GM12878 (cell line): Measurements from ENCODE around the gene ARSJ. TPM values are rescaled to one million over a fixed set of nuclear protein-coding genes. Genes with fewer than 3 reads are reported as not detected.

ENCODE experiments used
- ATAC-seq: fragments of 200-7000 bp; cut with Tn5 transposase; 3 replicates; pipeline ENCODE4 v1.9.1; 2020; ENCODE audit warnings: mild to moderate bottlenecking, moderate library complexity
- BruUV-seq: library from RNA; stranded (reverse); fragments of 400-500 nt; replicated peaks from 2 replicates; lab custom pipeline; 2021; lab: Mats Ljungman, UMichigan
- CTCF ChIA-PET: fragments of 300-600 bp; sonication (Branson Sonifier 250); formaldehyde crosslinking; extraction: SDS; loops from one replicate; lab custom pipeline; 2021; ENCODE audit warnings: inconsistent platforms; lab: Yijun Ruan, JAX
- POLR2A ChIA-PET: fragments of 350-600 bp; formaldehyde crosslinking; extraction: SDS; loops from one replicate; lab custom pipeline; 2021; ENCODE audit warnings: inconsistent platforms; lab: Charles Lee
- RAD21 ChIA-PET: fragments of 300-600 bp; sonication (Branson Sonifier 250); formaldehyde crosslinking; loops from one replicate; lab custom pipeline; 2023; ENCODE audit warnings: antibody characterized with exemption; ENCODE audit not compliant: unreplicated experiment; lab: Charles Lee
- SMC1A ChIA-PET: fragments of 300-600 bp; sonication (Branson Sonifier 250); formaldehyde crosslinking; loops from one replicate; lab custom pipeline; 2023; ENCODE audit not compliant: unreplicated experiment, uncharacterized antibody; lab: Charles Lee
- DNase-seq: peaks from one replicate; pipeline ENCODE4 v3.0.0-alpha.2; 2011; ENCODE audit warnings: low read depth, low spot score
- FAIRE-seq: peaks from 3 replicates; lab custom pipeline; 2011; peaks lifted over from hg19 to GRCh38; lab: Jason Lieb, UNC
- H2AFZ ChIP-seq: 2 replicates; pipeline ENCODE4 v1.6.0; 2011; ENCODE audit warnings: low read depth, low read length, control low read depth; ENCODE audit not compliant: control insufficient read depth
- H3K27ac ChIP-seq: 2 replicates; pipeline ENCODE4 v1.5.1; 2011; ENCODE audit warnings: control low read depth; ENCODE audit not compliant: control insufficient read depth, insufficient read depth
- H3K27me3 ChIP-seq, 2 experiments: replicated peaks in 1 of 2; 2 replicates each; pipeline versions ENCODE4 v1.6.0 to v1.6.1; 2011; ENCODE audit warnings: low read length in 1 of 2; ENCODE audit not compliant: control insufficient read depth in 2 of 2, insufficient read depth in 2 of 2
- H3K36me3 ChIP-seq, 2 experiments: 2 replicates each; pipeline ENCODE4 v1.5.1; 2011; ENCODE audit warnings: low read length in 1 of 2; ENCODE audit not compliant: control insufficient read depth in 2 of 2, insufficient read depth in 2 of 2
- H3K4me1 ChIP-seq: 2 replicates; pipeline ENCODE4 v1.6.1; 2011; ENCODE audit warnings: mild to moderate bottlenecking, low read length, moderate library complexity, mixed read lengths; ENCODE audit not compliant: control insufficient read depth, insufficient read depth
- H3K4me2 ChIP-seq: 2 replicates; pipeline ENCODE4 v1.6.0; 2011; ENCODE audit warnings: control low read depth; ENCODE audit not compliant: control insufficient read depth, insufficient read depth
- H3K4me3 ChIP-seq: fragments of 200-600 bp; sonication (generic); 2 replicates; pipeline ENCODE4 v1.5.1; 2016
- H3K79me2 ChIP-seq: 2 replicates; pipeline ENCODE4 v1.6.0; 2011; ENCODE audit warnings: low read length; ENCODE audit not compliant: control insufficient read depth, insufficient read depth
- H3K9ac ChIP-seq: 2 replicates; pipeline ENCODE4 v1.8.0; 2011; ENCODE audit warnings: low read length, control low read depth, mixed read lengths; ENCODE audit not compliant: control insufficient read depth, insufficient read depth
- H3K9me3 ChIP-seq: replicated peaks from 3 replicates; pipeline ENCODE4 v1.5.1; 2011; ENCODE audit warnings: mild to moderate bottlenecking, low read length; ENCODE audit not compliant: control insufficient read depth, insufficient read depth
- H4K20me1 ChIP-seq: 2 replicates; pipeline ENCODE4 v1.6.0; 2011; ENCODE audit not compliant: control insufficient read depth, insufficient read depth
- BRCA1 ChIP-seq: IDR thresholded peaks from 2 replicates; pipeline ENCODE4 v1.6.1; 2011; ENCODE audit warnings: low read depth, low read length, improper control_type of control experiment
- CBX5 ChIP-seq: sonication (generic); IDR thresholded peaks from 2 replicates; pipeline ENCODE4 v1.6.1; 2016; ENCODE audit warnings: low read depth, moderate library complexity, mild to moderate bottlenecking, inconsistent platforms
- CREM ChIP-seq: IDR thresholded peaks from 2 replicates; pipeline ENCODE4 v1.6.1; 2014; ENCODE audit warnings: antibody characterized with exemption, low read depth
- E2F4 ChIP-seq: IDR thresholded peaks from 2 replicates; pipeline ENCODE4 v1.6.1; 2012; ENCODE audit warnings: low read depth, low read length, improper control_type of control experiment
- NBN ChIP-seq: fragments of 450-650 bp; IDR thresholded peaks from 2 replicates; pipeline ENCODE4 v1.6.1; 2016
- NFIC ChIP-seq: IDR thresholded peaks from 2 replicates; pipeline ENCODE4 v1.6.1; 2012; ENCODE audit warnings: low read depth, mild to moderate bottlenecking, inconsistent platforms, low read length, moderate library complexity
- SUZ12 ChIP-seq: fragments of 200-600 bp; sonication (generic); IDR thresholded peaks from one replicate; pipeline ENCODE4 v1.6.1; 2018; ENCODE audit warnings: antibody characterized with exemption, mild to moderate bottlenecking; ENCODE audit not compliant: unreplicated experiment
- ZNF274 ChIP-seq: IDR thresholded peaks from one replicate; pipeline ENCODE4 v1.8.0; 2011; ENCODE audit not compliant: insufficient read length, insufficient read depth
- ZSCAN29 ChIP-seq: fragments of 450-650 bp; IDR thresholded peaks from 2 replicates; pipeline ENCODE4 v1.6.1; 2017; ENCODE audit warnings: mild to moderate bottlenecking, moderate library complexity
- WGBS: methylation state at CpG from one replicate; pipeline ENCODE4 v1.1.6; 2016; ENCODE audit warnings: low lambda C conversion rate; ENCODE audit not compliant: insufficient replicate concordance, insufficient coverage; ENCODE audit errors: missing lambda C conversion rate; 5-methylcytosine and 5-hydroxymethylcytosine counted together
- in situ Hi-C: fragments of 300-500 bp; cut with MboI; formaldehyde crosslinking; loops from 9 replicates; pipeline ENCODE4 v1.14.3; 2018; ENCODE audit warnings: mixed read lengths
- intact Hi-C: fragments of 100-400 bp; cut with micrococcal nuclease; formaldehyde crosslinking; loops from one replicate; pipeline ENCODE4 v1.14.2; 2022; ENCODE audit not compliant: unreplicated experiment
- polyA plus RNA-seq, 11 experiments: library from polyadenylated mRNA; depleted of rRNA in 4 of 11; unstranded in 6 of 11; stranded (reverse) in 5 of 11; fragments of >200 nt; fragmentation: Nextera tagmentation in 4 of 11; fragmentation: Illumina TruSeq in 1 of 11; extraction: Ambion mirVana in 4 of 11; extraction: Trizol in 1 of 11; gene quantifications; 1 replicate in 1 of 11; 2 replicates in 10 of 11; pipeline versions ENCODE4 v1.2.1 to v1.2.3, GENCODE V29; 2011 to 2016; ENCODE audit warnings: inconsistent platforms in 2 of 11, missing spikeins in 2 of 11, low read depth in 1 of 11
- total RNA-seq, 4 experiments: library from RNA; depleted of rRNA in 3 of 4; stranded (reverse); fragments of >200 nt in 3 of 4; fragmentation: Illumina TruSeq in 1 of 4; extraction: Trizol in 1 of 4; gene quantifications; 2 replicates each; pipeline versions ENCODE4 v1.2.1 to v1.2.3, GENCODE V29; 2013 to 2021

ARSJ gene
- total and polyA plus RNA-seq, 10 of the 15 experiments (the other 5 are each of a cell fraction or from before 2014, with no cell fraction given): under 0.01 to 0.19 (median 0.04) TPM; not detected in 5

- H3K9ac ChIP-seq: no peak overlapping the region
- no peaks in the 10 kb centered on the region for H3K36me3 ChIP-seq
- ATAC-seq (no peak), DNase-seq (no peak), FAIRE-seq (no peak)
- ChIA-PET SMC1A (interaction anchor here (0.8 to 10.8 kb wide), 21 partner anchors 10 to 193 kb away, joined by 3 to 145 read pairs (median 5); no protein-coding TSS in a partner anchor), RAD21 (interaction anchor here (0.6 to 3.3 kb wide), 10 partner anchors 21 to 423 kb away, joined by 3 to 25 read pairs (median 6); no protein-coding TSS in a partner anchor), POLR2A (interaction anchor here (0.8 to 2.2 kb wide), 6 partner anchors 11 to 1145 kb away, joined by 3 to 6 read pairs (median 4); no protein-coding TSS in a partner anchor), CTCF (interaction anchor here (0.6 to 3.2 kb wide), 10 partner anchors 8 to 430 kb away, joined by 3 to 23 read pairs (median 4); no protein-coding TSS in a partner anchor)
- H2AFZ ChIP-seq: no peak overlapping the region
- H3K4me3 ChIP-seq: no peak overlapping the region
- no peaks in the 10 kb centered on the region for H3K4me1 ChIP-seq
- H3K27ac ChIP-seq: no peak overlapping the region
- no peak for TF ChIP-seq BRCA1
- no peak for TF ChIP-seq CREM
- no peak for TF ChIP-seq CBX5
- TF ChIP-seq SUZ12: no peak
- no peak for TF ChIP-seq NFIC
- TF ChIP-seq ZSCAN29: no peak
- TF ChIP-seq E2F4: no peak
- TF ChIP-seq ZNF274: no peak
- no peak for TF ChIP-seq NBN
- BruUV-seq: no TSS peak
- no peaks in the 10 kb centered on the region for H3K79me2 ChIP-seq
- no peak overlapping the region for H3K4me2 ChIP-seq
- in situ Hi-C loops (loop anchor here (10.0 kb wide), 1 partner anchor 429 kb away; no protein-coding TSS in a partner anchor), intact Hi-C loops (loop anchor here (10.0 kb wide), 1 partner anchor 739 kb away; no protein-coding TSS in a partner anchor)
- no peaks in the 10 kb centered on the region for H3K27me3 ChIP-seq
- H3K9me3 ChIP-seq: no peaks in the 10 kb centered on the region
- H4K20me1 ChIP-seq: no peaks in the 10 kb centered on the region
- WGBS: 30% methylated on average over 3 of the region's 3 CpGs
Observed at GRCh38 chr4:113955411-113955810, 24.0 kb downstream of the ARSJ start.
